ENCODE data around the gene LKAAEAR1.

LKAAEAR1 gene

DNA sequence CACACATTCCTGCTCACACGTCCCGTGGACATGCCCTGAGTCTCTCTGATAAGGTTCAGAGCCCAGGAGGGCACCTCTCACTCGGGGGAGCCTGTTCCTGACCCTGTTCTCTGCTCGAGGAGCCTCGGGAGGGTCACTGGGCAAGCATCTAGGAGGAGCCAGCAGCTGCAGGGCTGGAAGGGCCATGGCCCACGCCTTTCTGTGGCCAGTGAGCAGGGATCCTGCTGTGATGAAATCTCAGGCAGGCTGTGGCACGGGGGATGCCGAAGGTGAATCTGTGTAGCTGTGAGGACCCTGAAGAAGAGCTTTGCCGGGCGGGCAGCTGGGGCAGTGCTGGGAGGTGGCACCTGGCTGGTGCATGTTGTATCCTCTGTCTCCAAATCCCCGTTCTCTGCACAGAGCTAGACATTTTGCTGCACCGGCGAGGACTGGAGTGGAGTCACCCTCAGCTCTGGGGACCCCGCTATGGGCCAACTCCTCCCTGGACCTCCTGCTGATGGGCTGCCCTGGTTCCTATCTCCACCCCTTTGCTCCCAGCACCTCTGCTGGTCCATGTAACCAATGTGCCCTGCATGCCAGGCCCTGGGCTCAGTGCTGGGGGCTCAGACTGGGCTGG, 30.3 kb upstream of the LKAAEAR1 start:
- Mint-ChIP-seq H3K4me1 (no peaks in the 10 kb centered on the region), H3K36me3 (no peaks in the 10 kb centered on the region), H3K4me3 (no peak overlapping the region), H3K27ac (no peak overlapping the region), H3K9me3 (no peaks in the 10 kb centered on the region)
- ATAC-seq (no peak), DNase-seq (ENCODE audit: low spot score in 2 of 2) (peak; percentile 1 to 41)

DNA sequence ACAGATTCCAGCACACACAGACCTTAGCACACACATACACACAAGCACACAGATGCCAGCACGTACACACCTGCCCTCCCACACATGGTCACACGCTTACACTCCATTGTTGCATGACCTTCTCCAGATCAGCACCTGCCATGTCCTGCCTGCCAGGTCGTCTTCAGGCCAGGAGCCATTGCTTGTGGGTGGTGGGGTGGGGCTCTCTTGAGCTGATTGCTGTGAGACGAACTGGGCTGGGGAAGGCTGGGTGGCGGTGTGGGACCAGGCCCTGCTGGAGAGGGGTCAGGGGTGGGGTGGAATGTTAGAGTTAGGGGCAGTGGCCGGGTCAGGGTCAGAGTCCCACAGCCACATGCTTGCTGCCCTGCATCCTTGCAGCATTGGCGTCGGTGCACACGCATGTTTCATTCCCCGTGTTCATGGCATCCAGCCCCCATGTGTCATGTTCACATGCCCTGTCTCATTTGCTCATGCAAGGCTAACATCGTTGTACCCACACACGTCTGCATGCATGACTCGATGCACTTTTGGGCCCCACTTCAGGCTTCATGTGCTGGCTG, 29.7 kb upstream of the LKAAEAR1 start:
- DNase-seq (ENCODE audit: low spot score in 2 of 2) (peak in 1 of 2 donors; percentile 0), ATAC-seq (no peak)
- H3K27ac Mint-ChIP-seq = no peak overlapping the region
- H3K4me1 Mint-ChIP-seq = no peaks in the 10 kb centered on the region
- no peaks in the 10 kb centered on the region for H3K9me3 Mint-ChIP-seq
- no peaks in the 10 kb centered on the region for H3K36me3 Mint-ChIP-seq
- no peak overlapping the region for H3K4me3 Mint-ChIP-seq

DNA sequence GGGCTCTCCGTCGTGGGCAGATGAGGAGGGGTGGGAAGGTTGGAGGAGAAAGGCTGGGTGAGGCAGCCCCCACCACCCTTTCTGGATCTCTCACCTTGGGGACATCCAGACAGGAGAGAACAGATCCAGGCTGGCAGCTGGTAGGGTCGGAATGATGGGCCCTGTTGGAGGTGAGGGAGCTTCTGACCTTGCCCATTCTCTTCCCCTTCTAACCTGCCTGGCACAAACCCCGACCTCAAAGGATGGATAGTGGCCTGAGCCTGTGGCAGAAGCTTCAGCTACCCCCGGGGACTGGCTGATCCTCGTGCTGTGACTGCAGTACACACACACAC, 29.2 kb upstream of the LKAAEAR1 start:
- no peaks in the 10 kb centered on the region for H3K4me1 Mint-ChIP-seq
- H3K9me3 Mint-ChIP-seq = no peaks in the 10 kb centered on the region
- no peak overlapping the region for H3K27ac Mint-ChIP-seq
- ATAC-seq (no peak), DNase-seq (ENCODE audit: low spot score in 2 of 2) (peak; percentile 0 to 39)
- no peak overlapping the region for H3K4me3 Mint-ChIP-seq
- H3K36me3 Mint-ChIP-seq = no peaks in the 10 kb centered on the region

- H3K4me1 Mint-ChIP-seq = peaks cover 5% of the 10 kb centered on the region
- H3K36me3 Mint-ChIP-seq = no peaks in the 10 kb centered on the region
- no peaks in the 10 kb centered on the region for H3K9me3 Mint-ChIP-seq
- ATAC-seq = no peak
- H3K27ac Mint-ChIP-seq = no peak overlapping the region
- H3K4me3 Mint-ChIP-seq = no peak overlapping the region
- DNase-seq (ENCODE audit: low spot score in 2 of 2) = peak; percentile 1 to 44
Observed at GRCh38 chr20:64112691-64113443, 28.7 kb upstream of the LKAAEAR1 start.

GRCh38 chr20:64111841-64112641, 27.8 kb upstream of the LKAAEAR1 start:
- peak; percentile 0 to 46 for DNase-seq (ENCODE audit: low spot score in 2 of 2)
- Mint-ChIP-seq H3K36me3 (no peaks in the 10 kb centered on the region), H3K27ac (no peak overlapping the region), H3K4me1 (peaks cover 6% of the 10 kb centered on the region), H3K4me3 (no peak overlapping the region), H3K9me3 (no peaks in the 10 kb centered on the region)
- no peak for ATAC-seq

GRCh38 chr20:64110411-64111068, 26.3 kb upstream of the LKAAEAR1 start:
- no peak overlapping the region for H3K4me3 Mint-ChIP-seq
- no peaks in the 10 kb centered on the region for H3K9me3 Mint-ChIP-seq
- no peak for ATAC-seq
- DNase-seq (ENCODE audit: low spot score in 2 of 2) = peak; percentile 2 to 44
- H3K27ac Mint-ChIP-seq = no peak overlapping the region
- H3K36me3 Mint-ChIP-seq = no peaks in the 10 kb centered on the region
- peaks cover 6% of the 10 kb centered on the region for H3K4me1 Mint-ChIP-seq

- Mint-ChIP-seq H3K27ac (no peak overlapping the region), H3K9me3 (no peaks in the 10 kb centered on the region), H3K4me1 (peaks cover 6% of the 10 kb centered on the region), H3K36me3 (no peaks in the 10 kb centered on the region), H3K4me3 (no peak overlapping the region)
- ATAC-seq (no peak), DNase-seq (ENCODE audit: low spot score in 2 of 2) (peak; percentile 1 to 41)
Observed at GRCh38 chr20:64109831-64110391, 25.7 kb upstream of the LKAAEAR1 start.

DNA sequence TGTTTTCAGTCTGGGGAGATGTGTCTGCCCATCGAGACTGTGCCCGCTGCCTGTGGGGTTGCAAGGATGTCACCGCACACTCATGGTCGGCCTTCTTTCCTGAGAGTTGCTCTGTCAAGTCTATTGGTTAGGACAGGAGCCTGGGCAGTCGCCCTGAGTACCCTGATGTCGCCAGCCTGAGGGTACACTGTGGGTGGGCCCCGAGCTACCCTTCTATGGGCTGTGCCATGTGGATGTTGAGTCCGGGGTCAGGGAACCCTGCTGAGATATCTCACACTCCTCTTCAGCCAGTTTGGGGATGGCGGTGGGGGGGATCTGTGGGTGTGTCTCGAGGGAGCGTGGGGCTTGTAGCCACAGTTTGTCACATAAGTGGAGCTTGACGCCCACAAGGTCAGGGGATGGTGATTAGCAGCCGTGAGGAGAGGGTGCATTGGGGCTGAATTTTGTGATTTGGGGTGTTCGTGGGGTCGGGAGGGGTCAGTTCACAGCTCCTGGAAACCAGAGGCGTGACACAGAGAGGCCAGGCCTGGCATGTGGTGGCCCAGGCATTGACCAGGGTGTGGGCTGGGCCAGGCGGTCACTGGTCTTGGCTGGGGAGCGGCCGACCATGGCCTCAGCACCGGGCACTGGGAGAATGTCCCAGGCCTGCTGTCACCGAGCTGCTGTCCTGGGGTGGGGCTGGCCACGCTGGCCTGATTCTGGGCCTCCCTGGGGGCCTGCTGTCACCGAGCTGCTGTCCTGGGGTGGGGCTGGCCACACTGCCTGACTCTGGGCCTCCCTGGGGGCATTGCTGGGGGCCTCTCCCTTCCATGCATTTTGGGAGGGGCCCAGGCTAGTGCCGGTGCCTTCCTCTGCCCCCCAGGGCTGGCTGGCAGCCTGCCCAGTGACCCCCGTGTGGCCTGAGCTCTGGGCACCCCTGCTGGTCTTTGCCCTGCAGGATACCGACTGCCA, 24.8 kb upstream of the LKAAEAR1 start:
- DNase-seq (ENCODE audit: low spot score in 2 of 2) (peak; percentile 1 to 40), ATAC-seq (no peak)
- Mint-ChIP-seq H3K27ac (no peak overlapping the region), H3K4me3 (no peak overlapping the region), H3K4me1 (peaks cover 6% of the 10 kb centered on the region), H3K9me3 (no peaks in the 10 kb centered on the region), H3K36me3 (no peaks in the 10 kb centered on the region)

DNA sequence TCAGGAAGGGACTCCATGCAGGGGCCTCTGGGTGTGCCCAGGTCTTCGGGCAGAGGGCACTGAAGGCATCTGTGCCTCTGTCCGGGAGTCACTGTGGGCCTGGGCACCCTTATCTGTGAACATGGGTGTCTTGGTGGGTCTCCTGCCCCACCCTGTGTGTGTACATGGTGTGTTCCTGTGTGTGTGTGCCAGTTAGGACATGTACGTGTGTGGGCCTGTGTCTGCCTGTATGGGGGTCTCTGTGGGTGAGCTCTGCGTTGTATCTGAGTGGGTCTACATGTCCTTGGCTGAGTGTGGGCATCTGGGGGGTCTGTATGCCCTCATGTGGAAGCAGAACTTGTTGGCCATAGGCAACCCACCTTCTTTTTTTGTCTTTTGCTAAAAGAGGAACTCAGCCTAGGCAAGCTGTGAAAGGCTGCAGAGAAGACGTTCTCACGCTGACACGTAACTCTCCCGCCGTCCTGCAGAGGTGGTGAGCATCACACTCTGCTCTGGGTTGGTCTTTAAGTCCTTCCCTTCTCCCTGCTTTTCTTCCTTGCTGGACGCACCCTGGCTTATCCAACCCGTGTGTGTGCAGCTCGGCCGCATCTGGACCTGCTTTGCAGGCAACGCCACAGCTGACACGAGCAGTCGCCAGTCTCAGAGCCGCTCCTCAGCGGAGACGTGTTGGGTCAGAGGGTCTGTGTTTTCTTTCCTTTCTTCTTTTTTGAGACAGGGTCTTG, 23.7 kb upstream of the LKAAEAR1 start:
- ATAC-seq (no peak), DNase-seq (ENCODE audit: low spot score in 2 of 2) (peak; percentile 1 to 45)
- Mint-ChIP-seq H3K4me1 (peaks cover 7% of the 10 kb centered on the region), H3K4me3 (no peak overlapping the region), H3K9me3 (no peaks in the 10 kb centered on the region), H3K36me3 (no peaks in the 10 kb centered on the region), H3K27ac (peak overlapping the region; percentile 7)

DNA sequence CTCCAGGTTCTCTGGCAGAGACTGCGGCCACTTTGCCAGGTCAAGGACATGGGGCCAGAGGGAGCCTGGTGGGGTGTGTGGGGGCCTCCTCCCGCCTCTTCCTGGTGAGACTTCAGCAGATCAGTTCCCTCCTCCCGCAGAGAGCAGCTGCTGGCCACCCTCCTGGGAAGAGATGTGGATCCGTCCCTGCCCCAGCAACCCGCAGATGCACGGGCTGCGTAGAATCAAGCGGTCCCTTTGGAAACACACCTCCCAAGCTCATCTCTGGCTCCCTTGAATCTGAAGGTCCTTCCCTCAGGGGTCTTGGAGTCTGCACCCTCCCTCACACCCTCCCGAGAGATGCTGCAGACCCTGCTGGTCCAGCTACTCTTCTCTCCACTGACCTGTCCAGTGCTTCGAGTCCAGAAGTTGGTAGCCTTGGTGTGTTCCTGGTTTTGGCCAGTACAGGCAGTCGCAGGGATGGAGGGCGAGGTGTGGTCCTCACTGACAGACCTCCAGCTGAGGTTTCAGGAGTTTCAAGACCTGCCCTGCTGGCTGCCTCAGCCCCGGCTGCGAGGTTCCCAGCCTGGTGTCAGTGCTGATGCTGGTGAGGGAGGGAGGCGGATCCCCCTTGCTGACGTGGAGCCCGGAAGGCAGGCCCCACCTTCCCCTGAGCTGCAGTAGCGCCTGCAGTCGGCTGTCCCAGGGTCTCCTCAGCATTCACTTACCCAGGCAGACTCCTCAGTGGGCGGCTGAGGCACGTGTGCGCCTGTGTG, 23.0 kb upstream of the LKAAEAR1 start, which contains the start of gene NPBWR2:
Gene NPBWR2 (minus strand): TSS at position 585 of the 755 bp plus-strand sequence. CDS start 734 bp downstream, outside the sequence.
- ATAC-seq (peak; percentile 37), DNase-seq (ENCODE audit: low spot score in 2 of 2) (peak in 1 of 2 donors; percentile 50)
- Mint-ChIP-seq H3K4me3 (no peak within 1 kb of the TSS), H3K27ac (peak within 1 kb of the TSS; percentile 7), H3K4me1 (peaks cover 12% of the 10 kb centered on the region), H3K9me3 (no peaks in the 10 kb centered on the region), H3K36me3 (no peaks in the 10 kb centered on the region)

GRCh38 chr20:64106435-64106961, 22.3 kb upstream of the LKAAEAR1 start:
- Mint-ChIP-seq H3K4me3 (no peak overlapping the region), H3K9me3 (no peaks in the 10 kb centered on the region), H3K36me3 (no peaks in the 10 kb centered on the region), H3K27ac (no peak overlapping the region), H3K4me1 (peaks cover 16% of the 10 kb centered on the region)
- DNase-seq (ENCODE audit: low spot score in 2 of 2) (no peak), ATAC-seq (no peak)

DNA sequence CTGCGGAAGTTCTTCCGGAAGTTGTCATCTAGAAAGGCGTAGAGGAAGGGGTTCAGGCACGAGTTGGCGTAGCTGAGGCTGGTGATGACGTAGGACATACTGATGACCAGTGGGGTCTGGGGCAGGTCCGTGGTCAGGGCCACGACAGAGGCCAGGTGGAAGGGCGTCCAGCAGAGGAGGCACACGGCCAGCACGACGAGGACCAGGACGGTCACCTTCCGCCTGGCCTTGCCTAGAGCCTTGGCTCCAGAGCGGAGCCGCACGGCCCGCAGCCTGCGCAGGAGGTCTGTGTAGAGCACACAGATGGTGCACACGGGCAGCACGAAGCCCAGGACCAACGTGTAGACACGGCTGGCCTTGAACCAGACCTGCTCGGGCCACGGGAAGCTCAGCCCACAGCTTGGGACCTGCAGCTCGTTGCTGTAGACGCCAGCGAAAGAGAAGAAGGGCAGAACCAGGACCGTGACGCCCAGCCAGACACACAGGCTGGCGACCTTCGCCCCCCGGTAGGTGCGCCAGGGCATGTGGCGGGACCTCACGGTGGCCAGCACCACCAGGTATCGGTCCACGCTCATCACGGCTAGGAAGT, 21.7 kb upstream of the LKAAEAR1 start:
- Mint-ChIP-seq H3K4me3 (no peak overlapping the region), H3K27ac (no peak overlapping the region), H3K4me1 (peaks cover 20% of the 10 kb centered on the region), H3K9me3 (no peaks in the 10 kb centered on the region), H3K36me3 (no peaks in the 10 kb centered on the region)
- peak; percentile 1 to 46 for DNase-seq (ENCODE audit: low spot score in 2 of 2)
- no peak for ATAC-seq

Data from stimulated activated effector memory CD8-positive, alpha-beta T cell treated with anti-CD3 and anti-CD28 coated beads, Interleukin-12 subunit alpha, Interleukin-12 subunit beta, amount 100 ng/mL, for 72 hours (primary cell).